ENCODE results near the gene MGP. TPM values are rescaled to one million over a fixed set of nuclear protein-coding genes. Genes with fewer than 3 reads are reported as not detected.

The MGP gene
- total RNA-seq, 4 donors from 2014 or later, result 90.5 to 499 (median 234) TPM

GRCh38 chr12:14879222-14879933 is 6.3 kb downstream of the MGP start:
- H3K9me3 ChIP-seq, result no peaks in the 10 kb centered on the region
- TF ChIP-seq CTCF (IDR thresholded peaks at IDR 0.05) (no peak), EP300 (IDR thresholded peaks at IDR 0.05; ENCODE audit: low read depth) (no peak), POLR2A (IDR thresholded peaks at IDR 0.05) (no peak), POLR2AphosphoS5 (IDR thresholded peaks at IDR 0.05) (no peak)
- H3K27me3 ChIP-seq, result no peaks in the 10 kb centered on the region
- in situ Hi-C loops (cut with MboI; ENCODE audit: low pct_ligation_motif_present in 1 of 4, low pct_unique_long_range_greater_than_20kb in 1 of 4, low sequenced_read_pairs in 3 of 4), result no loop called here
- H3K4me3 ChIP-seq, result no peak overlapping the region
- H3K27ac ChIP-seq, result no peak overlapping the region
- H3K4me1 ChIP-seq, result peaks cover 0 to 7% (median 3%) of the 10 kb centered on the region in 4 donors
- no peaks in the 10 kb centered on the region for H3K36me3 ChIP-seq
- intact Hi-C loops (cut with DNase I; ENCODE audit: low total_unique reads), result no loop called here
- no peak for DNase-seq
- WGBS, 2 donors (ENCODE audit: low coverage in 1 of 2), result 83 to 88% methylated on average over 8 of the region's 8 CpGs

GRCh38 chr12:14878488-14878887 is 7.2 kb downstream of the MGP start:
- in situ Hi-C loops (cut with MboI; ENCODE audit: low pct_ligation_motif_present in 1 of 4, low pct_unique_long_range_greater_than_20kb in 1 of 4, low sequenced_read_pairs in 3 of 4), result no loop called here

GRCh38 chr12:14876833-14877232 is 8.8 kb downstream of the MGP start:
- H3K27me3 ChIP-seq, result no peaks in the 10 kb centered on the region
- no peak for DNase-seq
- H3K27ac ChIP-seq, result no peak overlapping the region
- TF ChIP-seq POLR2A (IDR thresholded peaks at IDR 0.05) (no peak), POLR2AphosphoS5 (IDR thresholded peaks at IDR 0.05) (no peak), EP300 (IDR thresholded peaks at IDR 0.05; ENCODE audit: low read depth) (no peak), CTCF (IDR thresholded peaks at IDR 0.05) (no peak)
- WGBS, 2 donors (ENCODE audit: low coverage in 1 of 2), result 38 to 92% methylated on average over 2 of the region's 2 CpGs
- no peaks in the 10 kb centered on the region for H3K36me3 ChIP-seq
- no peaks in the 10 kb centered on the region for H3K9me3 ChIP-seq
- no peak overlapping the region for H3K4me3 ChIP-seq
- in situ Hi-C loops (cut with MboI; ENCODE audit: low pct_ligation_motif_present in 1 of 4, low pct_unique_long_range_greater_than_20kb in 1 of 4, low sequenced_read_pairs in 3 of 4) (no loop called here), intact Hi-C loops (cut with DNase I; ENCODE audit: low total_unique reads) (no loop called here)
- H3K4me1 ChIP-seq, result no peaks in the 10 kb centered on the region

More at GRCh38 chr12:14878488-14878887, 7.2 kb downstream of the MGP start:
- Histone ChIP-seq H3K9me3 (no peaks in the 10 kb centered on the region), H3K4me1 (no peaks in the 10 kb centered on the region), H3K27ac (no peak overlapping the region), H3K4me3 (no peak overlapping the region), H3K36me3 (no peaks in the 10 kb centered on the region), H3K27me3 (no peaks in the 10 kb centered on the region)
- no peak for TF ChIP-seq POLR2AphosphoS5 (IDR thresholded peaks at IDR 0.05)
- no peak for TF ChIP-seq POLR2A (IDR thresholded peaks at IDR 0.05)
- no peak for TF ChIP-seq CTCF (IDR thresholded peaks at IDR 0.05)
- no peak for TF ChIP-seq EP300 (IDR thresholded peaks at IDR 0.05; ENCODE audit: low read depth)
- WGBS, 2 donors (ENCODE audit: low coverage in 1 of 2), result 89 to 95% methylated on average over 1 of the region's 1 CpG
- DNase-seq, result no peak
- intact Hi-C loops (cut with DNase I; ENCODE audit: low total_unique reads), result no loop called here

- intact Hi-C loops (cut with DNase I; ENCODE audit: low total_unique reads) (no loop called here), in situ Hi-C loops (cut with MboI; ENCODE audit: low pct_ligation_motif_present in 1 of 4, low pct_unique_long_range_greater_than_20kb in 1 of 4, low sequenced_read_pairs in 3 of 4) (no loop called here)
Observed at GRCh38 chr12:14874882-14875281, 10.8 kb downstream of the MGP start.

More at GRCh38 chr12:14874882-14875281, 10.8 kb downstream of the MGP start:
- Histone ChIP-seq H3K27me3 (no peaks in the 10 kb centered on the region), H3K4me3 (no peak overlapping the region), H3K27ac (no peak overlapping the region), H3K36me3 (no peaks in the 10 kb centered on the region), H3K4me1 (no peaks in the 10 kb centered on the region), H3K9me3 (no peaks in the 10 kb centered on the region)
- DNase-seq, result no peak
- WGBS, 2 donors (ENCODE audit: low coverage in 1 of 2), result 68 to 73% methylated on average over 3 of the region's 3 CpGs
- TF ChIP-seq EP300 (IDR thresholded peaks at IDR 0.05; ENCODE audit: low read depth) (no peak), POLR2A (IDR thresholded peaks at IDR 0.05) (no peak), CTCF (IDR thresholded peaks at IDR 0.05) (no peak), POLR2AphosphoS5 (IDR thresholded peaks at IDR 0.05) (no peak)

Data from transverse colon (tissue), 4 donors.